GM19043 (cell line): Measurements from ENCODE around the gene MAGEH1.

Experiments
- ATAC-seq: cut with Tn5 transposase; IDR thresholded peaks from one replicate; pipeline ENCODE4 v1.9.1; 2021; ENCODE audit warnings: low read depth; ENCODE audit not compliant: unreplicated experiment

MAGEH1 gene

GRCh38 chrX:55489314-55490009 lies 37.5 kb downstream of the MAGEH1 start, which contains the start of gene USP51:
Gene USP51 (minus strand): TSS chrX:55489848. CDS start chrX:55488939, 909 bp downstream.
- peak; percentile 51 for ATAC-seq

- ATAC-seq, result no peak
Measured at GRCh38 chrX:55490121-55490520, 38.2 kb downstream of the MAGEH1 start.

- ATAC-seq, result no peak
Measured at GRCh38 chrX:55490974-55491373, 39.0 kb downstream of the MAGEH1 start.
